ENCODE measurements around the gene DOCK8.

DOCK8 gene

GRCh38 chr9:495739-496138, 281.1 kb downstream of the DOCK8 start:
- no peak for DNase-seq (ENCODE audit: low read depth)

DNA sequence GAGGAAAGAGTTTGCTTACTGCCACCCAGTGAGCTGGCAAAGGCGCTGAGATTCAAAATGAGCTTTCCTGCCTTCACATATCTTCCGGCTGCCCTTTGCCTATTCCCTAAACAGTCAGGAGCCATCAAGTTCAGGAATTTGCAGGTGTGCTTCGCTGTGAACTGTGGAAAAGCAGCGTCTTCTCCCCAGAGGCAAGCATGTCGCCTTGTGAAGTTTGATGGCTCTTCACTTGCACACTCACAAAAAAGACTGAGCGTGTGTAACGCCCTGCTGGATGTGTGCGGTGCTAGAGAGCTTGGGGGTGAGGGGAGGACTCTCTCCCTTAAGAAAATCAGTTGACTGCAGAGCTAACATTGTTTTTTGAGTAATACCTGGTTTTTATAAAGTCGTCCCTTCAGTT, 288.7 kb downstream of the DOCK8 start:
- DNase-seq (ENCODE audit: low read depth): no peak

DNA sequence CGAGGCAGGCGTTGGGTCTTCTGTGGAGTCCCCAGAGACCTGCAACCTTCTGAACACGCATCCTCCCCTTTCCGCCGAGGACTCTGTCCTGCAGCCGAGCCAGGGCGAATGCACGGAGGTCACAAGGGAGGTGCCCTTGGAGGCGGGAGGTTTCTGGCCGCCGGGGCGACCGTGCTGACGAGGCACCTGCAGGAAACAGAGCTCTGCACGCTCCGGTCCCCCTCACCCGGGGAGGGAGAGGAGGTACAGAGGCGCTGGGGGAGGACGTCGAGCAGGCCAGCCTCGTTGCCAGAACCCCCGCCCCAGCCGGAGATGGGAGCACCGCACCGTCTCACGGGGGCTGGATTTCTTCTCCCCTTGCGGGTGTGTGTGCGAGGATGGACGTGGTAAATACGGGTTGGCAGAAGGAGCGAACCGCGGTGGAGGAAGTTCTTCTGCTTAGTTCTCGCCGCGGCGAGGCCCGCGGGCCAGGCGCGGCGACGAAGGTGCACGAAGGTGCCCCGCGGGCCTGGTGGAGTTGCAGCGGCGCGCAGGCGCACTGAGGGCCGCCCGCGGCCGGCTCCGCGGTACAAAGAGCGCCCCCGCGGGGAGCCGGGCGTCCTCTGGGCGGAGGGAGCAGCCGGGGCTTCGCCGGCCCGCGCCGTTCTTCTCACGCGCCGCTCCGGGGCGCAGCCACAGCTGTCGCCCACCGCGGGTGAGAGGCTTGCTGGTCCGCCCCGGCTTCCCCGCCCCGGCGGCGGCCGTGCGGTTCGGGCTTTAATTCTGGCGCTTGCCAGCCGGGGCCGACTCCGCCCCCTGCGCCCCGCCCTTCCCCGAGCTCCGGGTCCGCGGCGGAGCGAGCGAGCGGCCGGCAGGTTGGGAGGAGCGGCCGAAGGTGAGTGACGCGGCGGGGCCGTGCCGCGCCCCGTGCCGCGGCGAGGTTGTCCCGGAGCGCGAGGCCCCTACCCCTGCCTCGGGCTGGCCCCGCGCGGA, 289.5 kb downstream of the DOCK8 start, which contains the start of gene KANK1:
Gene KANK1, plus strand, starts transcription at position 815 of the 972 bp plus-strand sequence.
- DNase-seq (ENCODE audit: low read depth): no peak

- DNase-seq (ENCODE audit: low read depth): no peak
These were observed 290.5 kb downstream of the DOCK8 start for GRCh38 chr9:504921-505740.

DNA sequence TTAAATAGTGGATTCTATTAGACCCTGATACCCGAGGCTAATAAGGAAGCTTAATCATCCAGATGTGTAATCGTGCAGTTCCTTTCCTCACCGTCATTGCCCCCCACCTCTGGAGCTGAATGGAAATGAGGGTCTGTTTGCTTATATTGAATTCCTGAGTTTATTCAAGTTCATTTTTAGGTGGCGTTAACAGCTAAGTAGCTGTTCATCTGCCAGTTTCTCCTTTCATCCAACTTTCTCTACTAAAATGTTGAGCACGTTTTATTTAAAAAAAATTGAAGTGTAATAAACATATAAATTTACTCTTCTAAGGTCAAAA, 291.0 kb downstream of the DOCK8 start:
- no peak for DNase-seq (ENCODE audit: low read depth)

GRCh38 chr9:506281-506680, 291.6 kb downstream of the DOCK8 start:
- no peak for DNase-seq (ENCODE audit: low read depth)

DNA sequence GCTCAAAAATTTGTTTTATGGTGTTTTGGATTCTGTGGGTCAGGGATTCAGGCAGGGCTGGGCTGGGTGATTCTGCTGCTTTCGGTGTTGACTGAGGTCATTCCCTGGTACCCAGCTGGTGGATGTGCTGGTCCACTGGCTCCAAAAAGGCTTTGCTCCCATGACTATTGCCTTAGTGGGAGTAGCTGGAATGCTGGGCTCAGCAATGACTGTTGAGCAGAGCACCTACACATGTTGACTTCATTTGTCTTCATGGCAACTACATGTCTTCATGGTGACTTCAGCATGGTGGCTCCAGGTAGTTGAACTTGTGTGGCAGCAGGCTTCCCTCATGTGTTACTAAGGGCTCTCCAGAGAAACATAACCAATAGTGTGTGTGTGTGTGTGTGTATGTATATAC, 297.2 kb downstream of the DOCK8 start:
- DNase-seq (ENCODE audit: low read depth): no peak

GRCh38 chr9:512555-513272, 298.0 kb downstream of the DOCK8 start:
- no peak for DNase-seq (ENCODE audit: low read depth)

Data from non-pigmented ciliary epithelial cell (primary cell).